ENCODE data around the gene DUOXA1. TPM values are rescaled to one million over a fixed set of nuclear protein-coding genes. Genes with fewer than 3 reads are reported as not detected.

Gene DUOXA1
- total RNA-seq, 1 donor from 2014 or later, result not detected

GRCh38 chr15:45115312-45115820, 14.3 kb downstream of the DUOXA1 start:
- Mint-ChIP-seq H3K27me3 (ENCODE audit: unreplicated experiment) (peaks cover 51% of the 10 kb centered on the region), H3K4me1 (ENCODE audit: low read depth, unreplicated experiment) (no peaks in the 10 kb centered on the region), H3K27ac (ENCODE audit: unreplicated experiment) (no peak overlapping the region), H3K9me3 (ENCODE audit: unreplicated experiment) (peaks cover 10% of the 10 kb centered on the region), H3K4me3 (ENCODE audit: unreplicated experiment) (no peak overlapping the region), H3K36me3 (ENCODE audit: unreplicated experiment) (no peaks in the 10 kb centered on the region)
- TF ChIP-seq CTCF (IDR thresholded peaks at IDR 0.05; ENCODE audit: partially characterized antibody, unreplicated experiment), result no peak
- DNase-seq, result no peak

- Mint-ChIP-seq H3K4me1 (ENCODE audit: low read depth, unreplicated experiment) (no peaks in the 10 kb centered on the region), H3K4me3 (ENCODE audit: unreplicated experiment) (no peak overlapping the region), H3K27me3 (ENCODE audit: unreplicated experiment) (peaks cover 55% of the 10 kb centered on the region), H3K36me3 (ENCODE audit: unreplicated experiment) (no peaks in the 10 kb centered on the region), H3K9me3 (ENCODE audit: unreplicated experiment) (peaks cover 10% of the 10 kb centered on the region), H3K27ac (ENCODE audit: unreplicated experiment) (no peak overlapping the region)
- TF ChIP-seq CTCF (IDR thresholded peaks at IDR 0.05; ENCODE audit: partially characterized antibody, unreplicated experiment), result no peak
- DNase-seq, result no peak
Measured at GRCh38 chr15:45114751-45115085, 15.0 kb downstream of the DUOXA1 start.

GRCh38 chr15:45114076-45114750, 15.5 kb downstream of the DUOXA1 start, which contains the start of the genes DUOX2 and DUOXA2:
DUOX2 (minus strand) TSS chr15:45114172; CDS start chr15:45113411, 761 bp downstream.
DUOXA2 (plus strand) TSS chr15:45114326; CDS start chr15:45114606, 280 bp downstream.
- Mint-ChIP-seq H3K9me3 (ENCODE audit: unreplicated experiment) (peaks cover 10% of the 10 kb centered on the region), H3K4me1 (ENCODE audit: low read depth, unreplicated experiment) (no peaks in the 10 kb centered on the region), H3K27me3 (ENCODE audit: unreplicated experiment) (peaks cover 55% of the 10 kb centered on the region), H3K27ac (ENCODE audit: unreplicated experiment) (no peak within 1 kb of the TSS), H3K36me3 (ENCODE audit: unreplicated experiment) (no peaks in the 10 kb centered on the region), H3K4me3 (ENCODE audit: unreplicated experiment) (peak within 1 kb of the TSS; percentile 23)
- no peak for TF ChIP-seq CTCF (IDR thresholded peaks at IDR 0.05; ENCODE audit: partially characterized antibody, unreplicated experiment)
- peak; percentile 48 for DNase-seq

- DNase-seq, result no peak
- Mint-ChIP-seq H3K4me3 (ENCODE audit: unreplicated experiment) (peak overlapping the region; percentile 23), H3K4me1 (ENCODE audit: low read depth, unreplicated experiment) (no peaks in the 10 kb centered on the region), H3K27ac (ENCODE audit: unreplicated experiment) (no peak overlapping the region), H3K9me3 (ENCODE audit: unreplicated experiment) (peaks cover 10% of the 10 kb centered on the region), H3K36me3 (ENCODE audit: unreplicated experiment) (no peaks in the 10 kb centered on the region), H3K27me3 (ENCODE audit: unreplicated experiment) (peaks cover 55% of the 10 kb centered on the region)
- TF ChIP-seq CTCF (IDR thresholded peaks at IDR 0.05; ENCODE audit: partially characterized antibody, unreplicated experiment), result no peak
Measured at GRCh38 chr15:45113380-45113990, 16.2 kb downstream of the DUOXA1 start.
